Measurements from ENCODE around the gene FGGY.

FGGY gene

GRCh38 chr1:59692591-59692990 is 395.7 kb downstream of the FGGY start:
- in situ Hi-C loops (cut with MboI; ENCODE audit: low sequenced_read_pairs, unreplicated experiment): no loop called here
- no peak for DNase-seq (ENCODE audit: low spot score)
- TF ChIP-seq CTCF (IDR thresholded peaks at IDR 0.05; ENCODE audit: borderline replicate concordance, control extremely low read depth, extremely low read depth, insufficient read depth, missing control alignments): no peak

GRCh38 chr1:59693406-59693805 is 396.5 kb downstream of the FGGY start:
- no peak for TF ChIP-seq CTCF (IDR thresholded peaks at IDR 0.05; ENCODE audit: borderline replicate concordance, control extremely low read depth, extremely low read depth, insufficient read depth, missing control alignments)
- in situ Hi-C loops (cut with MboI; ENCODE audit: low sequenced_read_pairs, unreplicated experiment): no loop called here
- no peak for DNase-seq (ENCODE audit: low spot score)

- in situ Hi-C loops (cut with MboI; ENCODE audit: low sequenced_read_pairs, unreplicated experiment): no loop called here
Observed at GRCh38 chr1:59695252-59695651, 398.4 kb downstream of the FGGY start.

GRCh38 chr1:59696421-59697115 is 399.7 kb downstream of the FGGY start:
- no peak for TF ChIP-seq CTCF (IDR thresholded peaks at IDR 0.05; ENCODE audit: borderline replicate concordance, control extremely low read depth, extremely low read depth, insufficient read depth, missing control alignments)
- no peak for DNase-seq (ENCODE audit: low spot score)
- in situ Hi-C loops (cut with MboI; ENCODE audit: low sequenced_read_pairs, unreplicated experiment): no loop called here

More at GRCh38 chr1:59695252-59695651, 398.4 kb downstream of the FGGY start:
- no peak for TF ChIP-seq CTCF (IDR thresholded peaks at IDR 0.05; ENCODE audit: borderline replicate concordance, control extremely low read depth, extremely low read depth, insufficient read depth, missing control alignments)
- DNase-seq (ENCODE audit: low spot score): no peak

- TF ChIP-seq CTCF (IDR thresholded peaks at IDR 0.05; ENCODE audit: borderline replicate concordance, control extremely low read depth, extremely low read depth, insufficient read depth, missing control alignments): no peak
- in situ Hi-C loops (cut with MboI; ENCODE audit: low sequenced_read_pairs, unreplicated experiment): no loop called here
- no peak for DNase-seq (ENCODE audit: low spot score)
Observed at GRCh38 chr1:59697150-59697800, 400.4 kb downstream of the FGGY start.

GRCh38 chr1:59698386-59698785 is 401.5 kb downstream of the FGGY start:
- in situ Hi-C loops (cut with MboI; ENCODE audit: low sequenced_read_pairs, unreplicated experiment): no loop called here
- DNase-seq (ENCODE audit: low spot score): no peak
- no peak for TF ChIP-seq CTCF (IDR thresholded peaks at IDR 0.05; ENCODE audit: borderline replicate concordance, control extremely low read depth, extremely low read depth, insufficient read depth, missing control alignments)

All from GM13976 (cell line).